LNCaP clone FGC (cell line): ENCODE measurements around the gene LDHB.

Experiments used
- DNase-seq: peaks from one replicate; pipeline ENCODE4 v3.0.0-alpha.2; 2011; ENCODE audit warnings: low read depth
- H3K4me3 ChIP-seq: 2 replicates; pipeline ENCODE4 v1.5.1; 2011; ENCODE audit warnings: mild to moderate bottlenecking, low read depth, low read length, control low read depth
- CTCF ChIP-seq: IDR thresholded peaks from 2 replicates; pipeline ENCODE4 v1.5.1; 2012; ENCODE audit warnings: mild to moderate bottlenecking; ENCODE audit not compliant: control insufficient read depth, insufficient read depth; ENCODE audit errors: extremely low read depth

Gene LDHB

GRCh38 chr12:21614506-21614905 lies 43.1 kb downstream of the LDHB start:
- DNase-seq = no peak
- no peak for TF ChIP-seq CTCF
- no peak overlapping the region for H3K4me3 ChIP-seq

- peak; percentile 80 for DNase-seq
- 0 out of 2 replicates have a peak, but pooled peaks have one; percentile 18 for TF ChIP-seq CTCF
- H3K4me3 ChIP-seq = no peak overlapping the region
Observed at GRCh38 chr12:21613931-21614330, 43.7 kb downstream of the LDHB start.

GRCh38 chr12:21608196-21608595 lies 49.4 kb downstream of the LDHB start:
- TF ChIP-seq CTCF = no peak
- DNase-seq = no peak

GRCh38 chr12:21607701-21608100 lies 49.9 kb downstream of the LDHB start:
- peak; percentile 43 for TF ChIP-seq CTCF
- DNase-seq = no peak
- no peak overlapping the region for H3K4me3 ChIP-seq

More at GRCh38 chr12:21608196-21608595, 49.4 kb downstream of the LDHB start:
- H3K4me3 ChIP-seq = no peak overlapping the region

GRCh38 chr12:21606175-21606574 lies 51.5 kb downstream of the LDHB start:
- no peak overlapping the region for H3K4me3 ChIP-seq
- no peak for DNase-seq
- TF ChIP-seq CTCF = no peak

- DNase-seq = no peak
- no peak within 1 kb of the TSS for H3K4me3 ChIP-seq
- TF ChIP-seq CTCF = no peak
Observed at GRCh38 chr12:21604245-21605101, 53.2 kb downstream of the LDHB start, which contains the start of gene GYS2. Gene GYS2 (minus strand): TSS chr12:21604847. CDS start chr12:21604592, 255 bp downstream.
